Measurements from ENCODE around the gene MCMBP.
"Not testable (repeated sequence)": the region's sequence is repeated elsewhere in the genome, so short reads cannot be mapped to it uniquely, and the experiment has no call there.

Gene MCMBP

DNA sequence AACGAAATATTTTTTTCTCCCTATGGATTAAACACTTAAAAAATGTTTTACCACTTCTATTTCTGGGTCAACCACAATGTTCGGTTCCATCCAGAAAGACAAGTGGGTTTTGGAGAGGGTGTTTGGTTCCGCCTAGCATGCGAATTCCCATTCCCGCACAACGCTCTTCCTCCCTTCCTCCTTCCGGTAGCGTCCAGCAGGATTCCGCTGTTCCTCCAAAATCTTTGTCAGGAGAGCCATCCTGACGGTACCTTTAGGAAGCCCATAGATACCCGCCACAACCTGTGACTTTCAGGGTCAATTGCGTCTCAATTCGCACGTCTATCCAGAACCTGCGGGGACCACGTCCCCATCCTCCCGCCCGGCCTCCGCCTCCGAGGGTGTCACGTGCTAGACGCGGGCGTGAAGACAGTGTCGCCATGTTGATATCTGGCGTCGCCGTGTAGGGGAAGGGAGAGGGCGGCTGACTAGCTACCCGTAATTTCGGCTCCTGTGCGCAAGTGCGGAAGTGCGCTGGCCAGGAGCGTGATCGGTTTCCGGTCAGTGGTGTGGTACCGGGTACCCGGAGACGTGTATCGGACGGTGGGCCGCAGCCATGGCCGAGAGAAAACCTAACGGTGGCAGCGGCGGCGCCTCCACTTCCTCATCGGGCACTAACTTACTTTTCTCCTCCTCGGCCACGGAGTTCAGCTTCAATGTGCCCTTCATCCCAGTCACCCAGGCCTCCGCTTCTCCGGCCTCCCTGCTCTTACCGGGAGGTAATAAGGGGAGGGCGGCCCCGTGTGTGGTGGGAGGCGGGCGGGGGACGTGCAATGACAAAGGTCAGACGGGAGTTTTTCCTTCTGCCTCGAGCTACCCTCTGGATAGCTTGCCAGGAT lies 19.8 kb upstream of the MCMBP start, which contains the start of gene SEC23IP:
Gene SEC23IP, plus strand, starts transcription at position 543 of the 878 bp plus-strand sequence. Its CDS starts 53 bp downstream, at position 596.
- Histone ChIP-seq H3K27me3 (ENCODE audit: control insufficient read depth, insufficient read depth, low read length) (no peaks in the 10 kb centered on the region), H3K4me1 (peaks cover 15% of the 10 kb centered on the region), H3K79me2 (peaks cover 19% of the 10 kb centered on the region), H3K9ac (peak within 1 kb of the TSS; percentile 94), H3K4me3 (ENCODE audit: low read depth, low read length) (peak within 1 kb of the TSS; percentile 89), H3K36me3 (ENCODE audit: control insufficient read depth, insufficient read depth, low read length) (no peaks in the 10 kb centered on the region), H3K27ac (peak within 1 kb of the TSS; percentile 85), H3K4me2 (ENCODE audit: low read length) (peak within 1 kb of the TSS; percentile 97), H2AFZ (peak within 1 kb of the TSS; percentile 94), H3K9me3 (ENCODE audit: control insufficient read depth, low read length) (no peaks in the 10 kb centered on the region)
- TF ChIP-seq, protein P1, sequence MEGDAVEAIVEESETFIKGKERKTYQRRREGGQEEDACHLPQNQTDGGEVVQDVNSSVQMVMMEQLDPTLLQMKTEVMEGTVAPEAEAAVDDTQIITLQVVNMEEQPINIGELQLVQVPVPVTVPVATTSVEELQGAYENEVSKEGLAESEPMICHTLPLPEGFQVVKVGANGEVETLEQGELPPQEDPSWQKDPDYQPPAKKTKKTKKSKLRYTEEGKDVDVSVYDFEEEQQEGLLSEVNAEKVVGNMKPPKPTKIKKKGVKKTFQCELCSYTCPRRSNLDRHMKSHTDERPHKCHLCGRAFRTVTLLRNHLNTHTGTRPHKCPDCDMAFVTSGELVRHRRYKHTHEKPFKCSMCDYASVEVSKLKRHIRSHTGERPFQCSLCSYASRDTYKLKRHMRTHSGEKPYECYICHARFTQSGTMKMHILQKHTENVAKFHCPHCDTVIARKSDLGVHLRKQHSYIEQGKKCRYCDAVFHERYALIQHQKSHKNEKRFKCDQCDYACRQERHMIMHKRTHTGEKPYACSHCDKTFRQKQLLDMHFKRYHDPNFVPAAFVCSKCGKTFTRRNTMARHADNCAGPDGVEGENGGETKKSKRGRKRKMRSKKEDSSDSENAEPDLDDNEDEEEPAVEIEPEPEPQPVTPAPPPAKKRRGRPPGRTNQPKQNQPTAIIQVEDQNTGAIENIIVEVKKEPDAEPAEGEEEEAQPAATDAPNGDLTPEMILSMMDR (IDR thresholded peaks at IDR 0.05): no peak

DNA sequence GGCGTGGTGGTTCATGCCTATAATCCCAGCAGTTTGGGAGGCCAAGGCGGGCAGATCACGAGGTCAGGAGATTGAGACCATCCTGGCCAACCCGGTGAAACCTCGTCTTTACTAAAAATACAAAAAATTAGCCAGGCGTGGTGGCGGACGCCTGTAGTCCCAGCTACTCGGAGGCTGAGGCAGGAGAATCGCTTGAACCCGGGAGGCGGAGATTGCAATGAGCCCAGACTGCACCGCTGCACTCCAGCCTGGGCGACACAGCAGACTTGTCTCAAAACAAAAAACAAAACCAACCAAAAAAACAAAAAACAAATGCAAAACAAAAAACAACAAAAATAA lies 19.2 kb upstream of the MCMBP start:
- H3K9ac ChIP-seq; H3K9me3 ChIP-seq (ENCODE audit: control insufficient read depth, low read length); H3K36me3 ChIP-seq (ENCODE audit: control insufficient read depth, insufficient read depth, low read length); H3K27me3 ChIP-seq (ENCODE audit: control insufficient read depth, insufficient read depth, low read length); H3K4me1 ChIP-seq: not testable (repeated sequence)
- peaks cover 19% of the 10 kb centered on the region for H3K79me2 ChIP-seq
- H3K27ac ChIP-seq: peak overlapping the region; percentile 85
- H2AFZ ChIP-seq: peak overlapping the region; percentile 94
- H3K4me3 ChIP-seq (ENCODE audit: low read depth, low read length): peak overlapping the region; percentile 89
- peak overlapping the region; percentile 66 for H3K4me2 ChIP-seq (ENCODE audit: low read length)

DNA sequence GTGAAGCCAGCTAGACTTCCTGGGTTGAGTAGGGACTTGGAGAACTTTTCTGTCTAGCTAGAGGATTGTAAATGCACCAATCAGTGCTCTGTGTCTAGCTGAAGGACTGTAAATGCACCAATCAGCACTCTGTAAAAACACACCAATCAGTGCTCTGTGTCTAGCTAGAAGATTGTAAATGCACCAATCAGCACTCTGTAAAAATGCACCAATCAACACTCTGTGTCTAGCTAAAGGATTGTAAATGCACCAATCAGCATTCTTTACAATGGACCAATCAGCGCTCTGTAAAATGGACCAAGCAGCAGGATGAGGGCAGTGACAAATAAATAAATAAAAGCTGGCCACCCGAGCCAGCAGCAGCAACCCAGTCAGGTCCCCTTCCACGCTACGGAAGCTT lies 17.7 kb upstream of the MCMBP start:
- not testable (repeated sequence) for H3K27me3 ChIP-seq (ENCODE audit: control insufficient read depth, insufficient read depth, low read length); H3K4me3 ChIP-seq (ENCODE audit: low read depth, low read length); H3K36me3 ChIP-seq (ENCODE audit: control insufficient read depth, insufficient read depth, low read length); H2AFZ ChIP-seq; H3K27ac ChIP-seq; H3K9me3 ChIP-seq (ENCODE audit: control insufficient read depth, low read length); H3K4me2 ChIP-seq (ENCODE audit: low read length); H3K9ac ChIP-seq
- Histone ChIP-seq H3K4me1 (peaks cover 10% of the 10 kb centered on the region), H3K79me2 (peaks cover 19% of the 10 kb centered on the region)

DNA sequence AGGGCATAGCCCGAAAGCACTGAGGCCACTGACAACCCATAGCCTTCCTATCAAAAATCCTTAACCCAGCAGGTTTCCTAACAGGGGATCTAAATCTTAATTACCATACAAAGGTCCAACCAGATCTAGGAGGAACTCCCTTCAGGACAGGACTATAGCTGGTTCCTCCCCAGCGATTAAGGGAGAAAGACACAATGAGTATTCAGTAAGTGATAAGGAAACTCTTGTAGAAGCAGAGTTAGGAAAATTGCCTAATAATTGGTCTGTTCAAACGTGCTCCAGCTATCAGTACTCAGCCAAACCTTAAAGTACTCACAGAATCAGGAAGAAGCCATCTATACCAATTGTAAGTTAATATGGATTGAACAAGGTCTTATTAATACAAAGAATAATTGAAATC lies 16.6 kb upstream of the MCMBP start:
- not testable (repeated sequence) for H3K27ac ChIP-seq; H3K4me2 ChIP-seq (ENCODE audit: low read length); H3K9ac ChIP-seq; H3K4me3 ChIP-seq (ENCODE audit: low read depth, low read length); H3K4me1 ChIP-seq; H2AFZ ChIP-seq; H3K9me3 ChIP-seq (ENCODE audit: control insufficient read depth, low read length); H3K36me3 ChIP-seq (ENCODE audit: control insufficient read depth, insufficient read depth, low read length); H3K27me3 ChIP-seq (ENCODE audit: control insufficient read depth, insufficient read depth, low read length)
- peaks cover 19% of the 10 kb centered on the region for H3K79me2 ChIP-seq

DNA sequence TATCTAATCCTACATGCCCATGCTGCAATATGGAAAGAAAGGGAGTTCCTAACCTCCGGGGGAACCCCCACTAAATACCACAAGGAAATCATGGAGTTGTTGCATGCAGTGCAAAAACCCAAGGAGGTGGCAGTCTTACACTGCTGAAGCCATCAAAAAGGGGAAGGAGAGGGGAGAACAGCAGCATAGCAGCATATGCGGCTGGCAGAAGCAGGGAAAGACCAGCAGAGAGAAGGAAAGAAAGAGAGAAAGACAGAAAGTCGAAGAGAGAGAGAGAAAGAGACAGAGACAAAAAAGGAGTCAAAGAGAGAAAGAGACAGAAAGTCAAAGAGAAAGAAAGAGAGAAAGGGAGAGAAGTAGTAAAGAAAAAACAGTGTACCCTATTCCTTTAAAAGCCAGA lies 16.1 kb upstream of the MCMBP start:
- H3K4me3 ChIP-seq (ENCODE audit: low read depth, low read length); H3K36me3 ChIP-seq (ENCODE audit: control insufficient read depth, insufficient read depth, low read length); H3K27me3 ChIP-seq (ENCODE audit: control insufficient read depth, insufficient read depth, low read length); H3K4me2 ChIP-seq (ENCODE audit: low read length); H2AFZ ChIP-seq; H3K4me1 ChIP-seq; H3K27ac ChIP-seq; H3K9me3 ChIP-seq (ENCODE audit: control insufficient read depth, low read length); H3K9ac ChIP-seq: not testable (repeated sequence)
- peaks cover 14% of the 10 kb centered on the region for H3K79me2 ChIP-seq

DNA sequence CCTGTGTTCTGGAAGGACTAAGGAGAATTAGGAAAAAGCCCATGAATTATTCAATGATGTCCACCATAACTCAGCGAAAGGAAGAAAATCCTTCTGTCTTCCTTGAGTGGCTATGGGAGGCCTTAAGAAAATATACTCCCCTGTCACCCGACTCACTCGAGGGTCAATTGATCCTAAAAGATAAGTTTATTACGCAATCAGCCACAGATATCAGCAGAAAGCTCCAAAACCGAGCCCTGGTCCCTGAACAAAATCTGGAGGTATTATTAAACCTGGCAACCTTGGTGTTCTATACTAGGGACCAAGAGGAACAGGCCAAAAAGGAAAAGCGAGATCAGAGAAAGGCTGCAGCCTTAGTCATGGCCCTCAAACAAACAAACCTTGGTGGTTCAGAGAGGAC lies 13.4 kb upstream of the MCMBP start:
- H3K27me3 ChIP-seq (ENCODE audit: control insufficient read depth, insufficient read depth, low read length): not testable (repeated sequence)

DNA sequence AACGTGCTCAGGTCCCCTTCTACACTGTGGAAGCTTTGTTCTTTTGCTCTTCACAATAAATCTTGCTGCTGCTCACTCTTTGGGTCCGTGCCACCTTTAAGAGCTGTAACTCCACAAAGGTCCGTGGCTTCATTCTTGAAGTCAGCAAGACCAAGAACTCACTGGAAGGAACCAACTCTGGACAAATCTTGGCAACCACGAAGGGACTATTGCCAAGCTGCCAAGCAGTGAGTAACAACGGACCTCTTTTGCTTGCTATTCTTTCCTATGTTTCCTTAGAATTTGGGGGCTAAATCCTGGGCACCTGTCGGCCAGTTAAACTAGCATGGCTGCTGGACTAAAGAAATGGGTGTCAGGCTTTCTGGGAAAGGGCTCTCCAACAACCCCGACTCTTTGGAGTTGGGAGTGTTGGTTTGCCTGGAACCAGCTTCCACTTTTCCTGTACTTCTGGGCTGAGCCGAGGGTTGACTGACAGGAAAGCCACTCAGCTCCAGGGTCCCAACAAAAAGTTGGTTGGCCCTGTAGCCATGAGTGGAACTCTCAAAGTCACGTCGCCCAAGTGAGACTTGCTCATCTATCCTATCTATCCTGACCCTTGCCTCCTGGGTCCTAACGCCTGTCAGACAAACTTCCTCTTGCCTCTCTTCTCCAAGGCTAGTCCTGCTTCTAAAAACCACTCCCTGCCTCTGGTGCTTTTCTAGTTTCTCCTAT lies 11.4 kb upstream of the MCMBP start:
- H3K4me1 ChIP-seq: peaks cover 14% of the 10 kb centered on the region
- not testable (repeated sequence) for H3K79me2 ChIP-seq; H3K4me2 ChIP-seq (ENCODE audit: low read length); H3K9ac ChIP-seq; H3K9me3 ChIP-seq (ENCODE audit: control insufficient read depth, low read length); H3K27me3 ChIP-seq (ENCODE audit: control insufficient read depth, insufficient read depth, low read length); H3K27ac ChIP-seq; H3K4me3 ChIP-seq (ENCODE audit: low read depth, low read length); H3K36me3 ChIP-seq (ENCODE audit: control insufficient read depth, insufficient read depth, low read length); H2AFZ ChIP-seq

More for the DNA sequence above, 13.4 kb upstream of the MCMBP start:
- H3K4me1 ChIP-seq; H3K9me3 ChIP-seq (ENCODE audit: control insufficient read depth, low read length); H3K36me3 ChIP-seq (ENCODE audit: control insufficient read depth, insufficient read depth, low read length); H3K79me2 ChIP-seq; H3K4me2 ChIP-seq (ENCODE audit: low read length); H3K9ac ChIP-seq; H2AFZ ChIP-seq; H3K27ac ChIP-seq; H3K4me3 ChIP-seq (ENCODE audit: low read depth, low read length): not testable (repeated sequence)

Data from parathyroid adenoma (tissue), 2 donors.